Activated naive CD4-positive, alpha-beta T cell treated with anti-CD3 and anti-CD28 coated beads, Interleukin-2, amount 10 ng/mL, durations not matched to agents 7 days and 5 days (primary cell): Measurements from ENCODE around the gene OSGIN1.

Source experiments
- CTCF ChIA-PET: fragments of 350-600 bp; sonication (Branson Sonifier 250); formaldehyde crosslinking; loops from one replicate; lab custom pipeline; 2021; ENCODE audit warnings: antibody characterized with exemption; lab: Charles Lee
- DNase-seq: peaks from one replicate; pipeline ENCODE4 v3.0.0-alpha.2; 2020
- H3K27ac Mint-ChIP-seq: one replicate; pipeline ENCODE4 v1.8.0; 2021; ENCODE audit warnings: mild to moderate bottlenecking, moderate library complexity, mixed read lengths
- H3K27me3 Mint-ChIP-seq: one replicate; pipeline ENCODE4 v1.8.0; 2021; ENCODE audit warnings: mild to moderate bottlenecking, mixed read lengths
- H3K36me3 Mint-ChIP-seq: one replicate; pipeline ENCODE4 v1.8.0; 2021; ENCODE audit warnings: mixed read lengths
- H3K4me1 Mint-ChIP-seq: one replicate; pipeline ENCODE4 v1.8.0; 2021; ENCODE audit warnings: mixed read lengths
- H3K4me3 Mint-ChIP-seq: one replicate; pipeline ENCODE4 v1.8.0; 2021; ENCODE audit warnings: mild to moderate bottlenecking, moderate library complexity, mixed read lengths
- H3K9me3 Mint-ChIP-seq: one replicate; pipeline ENCODE4 v1.8.0; 2021; ENCODE audit warnings: mixed read lengths

Gene OSGIN1, protein sequence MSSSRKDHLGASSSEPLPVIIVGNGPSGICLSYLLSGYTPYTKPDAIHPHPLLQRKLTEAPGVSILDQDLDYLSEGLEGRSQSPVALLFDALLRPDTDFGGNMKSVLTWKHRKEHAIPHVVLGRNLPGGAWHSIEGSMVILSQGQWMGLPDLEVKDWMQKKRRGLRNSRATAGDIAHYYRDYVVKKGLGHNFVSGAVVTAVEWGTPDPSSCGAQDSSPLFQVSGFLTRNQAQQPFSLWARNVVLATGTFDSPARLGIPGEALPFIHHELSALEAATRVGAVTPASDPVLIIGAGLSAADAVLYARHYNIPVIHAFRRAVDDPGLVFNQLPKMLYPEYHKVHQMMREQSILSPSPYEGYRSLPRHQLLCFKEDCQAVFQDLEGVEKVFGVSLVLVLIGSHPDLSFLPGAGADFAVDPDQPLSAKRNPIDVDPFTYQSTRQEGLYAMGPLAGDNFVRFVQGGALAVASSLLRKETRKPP

DNA sequence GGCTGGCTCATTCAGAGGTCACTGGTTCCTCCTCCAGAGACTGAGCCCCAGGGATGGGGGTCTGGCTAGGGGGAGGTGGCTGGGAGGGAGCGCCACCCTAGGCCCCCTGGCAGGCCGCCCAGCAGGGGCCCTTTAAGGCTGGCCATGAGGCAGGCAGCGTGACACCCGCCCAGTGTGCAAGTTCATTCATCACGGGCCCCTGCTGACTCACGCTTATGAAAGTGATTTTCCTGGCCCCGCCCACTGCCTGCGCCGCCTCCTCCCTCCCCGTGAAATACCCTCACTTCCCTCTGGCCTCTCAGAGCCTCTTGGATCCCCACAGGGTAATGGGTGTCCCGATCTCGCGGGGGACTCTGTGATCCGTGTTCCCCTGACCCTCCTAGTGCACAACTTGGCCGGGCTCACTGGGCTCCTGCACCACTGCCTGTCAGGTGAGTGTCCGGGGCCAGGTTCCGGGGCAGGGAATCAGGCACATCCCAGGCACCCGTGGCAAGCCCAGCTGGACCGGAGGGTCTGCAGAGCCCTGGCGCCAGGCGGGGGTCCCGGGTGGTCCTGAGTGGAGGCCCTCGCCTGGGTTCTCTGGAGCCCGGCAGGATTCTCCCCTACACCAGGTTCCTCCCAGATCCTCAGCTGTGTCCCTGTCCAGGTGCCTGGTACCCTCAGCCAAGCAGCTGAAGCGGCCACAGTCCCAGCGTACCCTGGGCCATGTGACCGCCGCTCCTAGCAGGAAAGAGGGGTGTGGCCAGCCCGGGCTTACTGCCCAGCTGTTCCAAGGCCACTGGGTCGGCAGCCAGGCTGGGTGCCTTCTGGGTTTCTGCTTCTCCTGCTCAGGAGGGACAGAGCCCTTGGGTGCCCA, at the start of gene OSGIN1:
TSS of gene OSGIN1 (plus strand) at position 301 of the 856 bp plus-strand sequence. CDS start 4,432 bp downstream, outside the sequence.
- Mint-ChIP-seq H3K4me3 (peak within 1 kb of the TSS; percentile 67), H3K4me1 (peaks cover 20% of the 10 kb centered on the region), H3K27me3 (peaks cover 43% of the 10 kb centered on the region), H3K9me3 (peaks cover 5% of the 10 kb centered on the region), H3K36me3 (no peaks in the 10 kb centered on the region), H3K27ac (no peak within 1 kb of the TSS)
- DNase-seq = peak; percentile 85
- CTCF ChIA-PET = interaction anchor here (0.9 to 5.8 kb wide), 14 partner anchors 9 to 234 kb away, joined by 3 to 54 read pairs (median 4); partner anchors contain the start of gene TAF1C

DNA sequence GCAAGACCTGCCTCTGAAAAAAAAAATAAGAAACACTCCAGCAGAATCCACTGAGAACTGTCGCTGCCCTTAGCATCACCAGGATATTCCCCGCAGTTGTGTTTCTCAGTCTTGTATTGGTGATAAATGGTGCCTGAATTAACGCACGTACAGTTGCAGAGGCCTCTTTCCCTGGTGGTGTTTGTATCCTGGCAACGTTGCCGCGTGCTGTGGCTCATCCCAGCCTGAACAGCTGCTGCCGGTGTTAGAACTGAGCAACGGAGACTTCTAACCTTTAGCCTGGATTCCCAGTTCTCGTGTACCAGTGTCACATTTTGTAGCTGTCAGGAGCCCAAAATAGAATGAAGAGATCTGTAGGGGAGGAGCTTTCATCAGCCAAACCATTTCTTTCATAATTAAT, 49.3 kb upstream of the OSGIN1 start:
- peaks cover 5% of the 10 kb centered on the region for H3K36me3 Mint-ChIP-seq
- CTCF ChIA-PET = interaction anchor here (1.5 kb wide), 1 partner anchor 77 kb away, joined by 3 read pairs; no protein-coding TSS in a partner anchor
- no peak overlapping the region for H3K4me3 Mint-ChIP-seq
- H3K4me1 Mint-ChIP-seq = peaks cover 18% of the 10 kb centered on the region
- no peaks in the 10 kb centered on the region for H3K27me3 Mint-ChIP-seq
- H3K9me3 Mint-ChIP-seq = no peaks in the 10 kb centered on the region
- no peak overlapping the region for H3K27ac Mint-ChIP-seq
- no peak for DNase-seq

DNA sequence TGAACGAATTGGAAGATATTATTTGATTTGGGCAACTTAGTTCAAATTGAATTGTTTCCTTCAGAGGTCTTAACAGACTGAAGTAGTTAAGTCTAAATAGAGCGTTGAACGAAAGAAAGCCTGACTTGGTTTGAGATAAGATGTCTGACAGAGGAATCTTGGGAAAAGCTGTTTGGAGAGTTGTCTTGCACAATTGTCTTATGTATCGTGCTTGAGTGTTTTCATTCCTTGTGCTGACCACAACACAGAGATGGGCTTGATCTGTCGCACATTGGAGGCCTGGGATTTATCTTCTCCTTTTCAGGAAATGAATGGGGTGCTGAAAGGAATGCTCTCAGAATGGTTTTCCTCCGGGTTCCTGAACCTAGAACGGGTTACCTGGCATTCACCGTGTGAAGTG, 46.4 kb upstream of the OSGIN1 start:
- H3K4me1 Mint-ChIP-seq = peaks cover 3% of the 10 kb centered on the region
- no peak overlapping the region for H3K27ac Mint-ChIP-seq
- peaks cover 6% of the 10 kb centered on the region for H3K36me3 Mint-ChIP-seq
- no peaks in the 10 kb centered on the region for H3K9me3 Mint-ChIP-seq
- H3K4me3 Mint-ChIP-seq = no peak overlapping the region
- H3K27me3 Mint-ChIP-seq = no peaks in the 10 kb centered on the region
- DNase-seq = no peak
- CTCF ChIA-PET = interaction anchor here (0.6 kb wide), 1 partner anchor 105 kb away, joined by 3 read pairs; no protein-coding TSS in a partner anchor

DNA sequence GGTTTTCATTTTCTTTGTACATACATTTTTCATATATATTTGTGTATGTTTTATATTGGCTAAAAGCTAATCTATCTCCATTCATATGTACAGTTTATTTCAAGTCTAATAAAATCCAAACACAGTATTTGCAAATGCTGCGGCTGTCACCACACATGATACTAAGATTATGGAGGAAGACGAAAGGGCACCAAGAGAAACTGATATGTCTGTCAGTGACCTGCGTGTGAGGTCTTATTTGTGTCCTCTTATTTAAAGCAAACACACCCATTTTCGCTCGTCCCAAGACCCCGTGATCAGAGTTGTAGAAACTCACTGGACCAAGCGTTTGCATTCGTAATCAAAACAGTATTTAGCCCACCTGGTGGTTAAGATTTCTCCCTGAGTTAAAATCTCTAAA, 45.9 kb upstream of the OSGIN1 start:
- peaks cover 10% of the 10 kb centered on the region for H3K36me3 Mint-ChIP-seq
- no peak for DNase-seq
- H3K4me3 Mint-ChIP-seq = no peak overlapping the region
- H3K9me3 Mint-ChIP-seq = no peaks in the 10 kb centered on the region
- CTCF ChIA-PET = interaction anchor here (0.6 kb wide), 1 partner anchor 104 kb away, joined by 3 read pairs; no protein-coding TSS in a partner anchor
- no peaks in the 10 kb centered on the region for H3K27me3 Mint-ChIP-seq
- no peaks in the 10 kb centered on the region for H3K4me1 Mint-ChIP-seq
- no peak overlapping the region for H3K27ac Mint-ChIP-seq

DNA sequence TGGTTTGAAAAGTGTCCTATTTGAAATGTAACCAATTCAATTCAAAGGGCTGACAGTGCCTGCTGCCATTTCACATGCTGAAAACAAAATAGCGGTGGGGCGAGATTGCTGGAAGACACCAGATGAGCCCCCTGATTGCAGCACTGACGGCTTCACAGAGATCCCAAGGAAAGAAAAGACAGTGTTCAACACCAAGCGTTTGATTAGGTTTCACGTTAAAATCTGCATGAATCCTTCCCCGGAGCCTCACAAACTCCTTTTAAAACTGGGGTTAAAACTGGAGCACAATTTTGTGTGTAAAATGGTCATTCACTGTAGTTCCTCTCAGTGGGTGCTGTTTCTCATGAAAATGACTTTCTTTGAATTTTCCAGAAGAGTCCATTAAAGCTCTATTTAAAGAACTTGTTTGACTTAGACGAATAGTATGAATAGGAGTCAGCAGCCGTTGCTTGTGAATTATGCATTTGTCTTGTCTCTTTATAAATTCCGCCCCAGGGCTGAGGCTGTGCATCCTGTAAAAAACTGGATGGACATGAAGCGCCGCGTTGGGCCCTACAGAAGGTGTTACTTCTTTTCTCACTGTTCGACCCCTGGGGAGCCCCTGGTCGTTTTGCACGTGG, 45.3 kb upstream of the OSGIN1 start:
- Mint-ChIP-seq H3K36me3 (peaks cover 12% of the 10 kb centered on the region), H3K27me3 (no peaks in the 10 kb centered on the region), H3K27ac (no peak overlapping the region), H3K9me3 (no peaks in the 10 kb centered on the region), H3K4me3 (no peak overlapping the region), H3K4me1 (no peaks in the 10 kb centered on the region)
- DNase-seq = no peak
- CTCF ChIA-PET = no interaction called here

DNA sequence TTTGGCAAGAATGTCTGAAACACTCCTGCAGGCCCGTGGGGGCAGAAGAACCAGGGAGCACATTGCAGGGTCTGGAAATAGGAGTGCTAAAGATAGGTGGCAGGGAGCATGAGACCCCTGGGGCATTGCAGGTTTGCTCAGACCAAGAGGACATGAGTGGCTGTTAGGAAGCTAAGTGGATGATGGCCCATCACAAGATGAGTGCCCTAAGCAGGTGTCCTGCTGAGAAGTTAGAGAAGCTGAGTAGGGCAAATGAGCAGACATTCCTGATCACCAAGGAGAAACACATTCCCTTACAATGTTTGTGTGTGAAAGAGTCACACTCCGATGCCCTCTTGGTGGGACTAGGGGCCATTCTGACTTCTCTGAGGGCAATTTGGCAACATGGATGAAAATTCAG, 44.2 kb upstream of the OSGIN1 start:
- H3K36me3 Mint-ChIP-seq = peaks cover 17% of the 10 kb centered on the region
- no peak overlapping the region for H3K27ac Mint-ChIP-seq
- CTCF ChIA-PET = no interaction called here
- no peaks in the 10 kb centered on the region for H3K27me3 Mint-ChIP-seq
- H3K9me3 Mint-ChIP-seq = no peaks in the 10 kb centered on the region
- no peaks in the 10 kb centered on the region for H3K4me1 Mint-ChIP-seq
- no peak for DNase-seq
- no peak overlapping the region for H3K4me3 Mint-ChIP-seq

DNA sequence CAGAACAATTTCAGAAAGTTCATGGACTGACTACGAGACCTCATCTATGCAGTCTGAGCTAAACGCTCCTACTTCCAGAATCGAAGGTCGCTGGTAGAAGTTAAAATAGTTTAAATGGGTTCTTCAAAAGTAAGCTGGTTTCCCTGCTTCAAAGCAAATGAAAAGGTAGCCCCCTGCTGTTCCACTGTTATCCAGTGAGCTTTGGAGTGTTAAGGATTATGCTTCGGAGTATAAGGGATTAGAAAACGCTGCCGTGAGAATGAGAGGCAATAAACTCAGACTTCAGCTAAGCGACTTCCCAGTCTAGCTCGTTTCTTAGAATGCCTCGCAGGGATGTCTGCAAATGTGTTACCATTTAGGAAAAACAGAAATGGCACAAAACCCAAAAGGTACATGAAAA, 41.8 kb upstream of the OSGIN1 start:
- CTCF ChIA-PET = interaction anchor here (1.2 kb wide), 1 partner anchor 85 kb away, joined by 3 read pairs; no protein-coding TSS in a partner anchor
- Mint-ChIP-seq H3K27me3 (no peaks in the 10 kb centered on the region), H3K27ac (no peak overlapping the region), H3K9me3 (peaks cover 4% of the 10 kb centered on the region), H3K4me1 (no peaks in the 10 kb centered on the region), H3K36me3 (peaks cover 28% of the 10 kb centered on the region), H3K4me3 (no peak overlapping the region)
- DNase-seq = no peak

DNA sequence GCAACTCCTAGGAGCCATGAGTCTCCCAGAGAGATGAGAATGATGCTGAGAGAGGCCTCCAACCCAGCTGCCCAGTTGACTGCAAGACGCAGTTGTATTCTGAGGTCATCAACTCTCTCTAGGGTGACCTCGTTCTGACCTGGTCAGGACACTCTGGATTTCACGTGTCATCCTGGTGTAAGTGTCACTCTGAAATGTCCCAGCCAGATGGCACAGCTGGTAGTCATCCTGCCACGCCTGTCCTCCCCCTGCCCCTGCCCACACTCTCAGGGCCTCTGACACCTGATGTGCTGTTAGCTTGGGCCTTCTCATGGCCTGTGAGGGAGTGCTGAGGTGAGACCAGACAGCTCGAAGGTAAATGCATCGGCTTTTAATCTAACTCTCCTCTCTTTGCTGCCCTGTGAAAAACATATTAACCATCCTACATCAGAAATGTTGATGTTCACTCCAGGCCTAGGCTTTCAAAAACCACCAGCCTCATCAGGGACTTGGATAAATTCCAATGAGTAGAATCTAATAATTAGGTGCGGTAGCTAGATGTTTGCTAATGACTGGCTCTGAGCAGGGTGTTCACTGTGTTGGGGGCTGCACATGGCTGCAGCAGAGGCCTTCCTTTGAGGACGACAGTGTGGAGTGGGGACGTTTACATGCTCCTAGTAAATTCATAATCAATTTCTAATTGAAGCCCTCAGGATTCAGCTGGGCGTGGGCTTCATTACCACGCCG, 40.4 kb upstream of the OSGIN1 start:
- no peak overlapping the region for H3K4me3 Mint-ChIP-seq
- H3K27me3 Mint-ChIP-seq = no peaks in the 10 kb centered on the region
- peaks cover 38% of the 10 kb centered on the region for H3K36me3 Mint-ChIP-seq
- peaks cover 4% of the 10 kb centered on the region for H3K9me3 Mint-ChIP-seq
- CTCF ChIA-PET = interaction anchor here (0.8 to 1.3 kb wide), 3 partner anchors 13 to 15 kb away, joined by 3 read pairs; no protein-coding TSS in a partner anchor
- DNase-seq = no peak
- H3K4me1 Mint-ChIP-seq = no peaks in the 10 kb centered on the region
- no peak overlapping the region for H3K27ac Mint-ChIP-seq

DNA sequence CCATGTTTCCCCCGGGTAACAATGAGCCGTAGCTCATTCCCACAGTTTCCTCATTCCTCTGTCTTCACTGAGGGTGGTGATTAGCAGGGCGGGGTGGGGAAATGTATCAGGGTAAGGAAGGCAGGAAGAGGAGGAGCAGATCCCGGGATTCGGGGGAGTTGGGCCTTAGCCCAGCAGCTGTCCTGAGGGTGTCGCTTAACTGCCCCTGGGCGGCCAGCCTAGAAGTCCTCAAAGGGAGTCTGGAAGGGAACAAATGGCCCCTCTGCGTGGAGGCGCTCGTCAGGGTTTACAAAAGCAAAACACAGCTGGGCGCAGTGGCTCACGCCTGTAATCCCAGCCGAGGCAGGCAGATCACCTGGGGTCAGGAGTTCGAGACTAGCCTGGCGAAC, 39.8 kb upstream of the OSGIN1 start:
- H3K4me1 Mint-ChIP-seq = no peaks in the 10 kb centered on the region
- H3K9me3 Mint-ChIP-seq = peaks cover 4% of the 10 kb centered on the region
- no peaks in the 10 kb centered on the region for H3K27me3 Mint-ChIP-seq
- DNase-seq = no peak
- CTCF ChIA-PET = interaction anchor here (1.1 to 1.3 kb wide), 2 partner anchors 13 to 14 kb away, joined by 3 read pairs; no protein-coding TSS in a partner anchor
- no peak overlapping the region for H3K27ac Mint-ChIP-seq
- H3K4me3 Mint-ChIP-seq = no peak overlapping the region
- H3K36me3 Mint-ChIP-seq = peaks cover 44% of the 10 kb centered on the region

DNA sequence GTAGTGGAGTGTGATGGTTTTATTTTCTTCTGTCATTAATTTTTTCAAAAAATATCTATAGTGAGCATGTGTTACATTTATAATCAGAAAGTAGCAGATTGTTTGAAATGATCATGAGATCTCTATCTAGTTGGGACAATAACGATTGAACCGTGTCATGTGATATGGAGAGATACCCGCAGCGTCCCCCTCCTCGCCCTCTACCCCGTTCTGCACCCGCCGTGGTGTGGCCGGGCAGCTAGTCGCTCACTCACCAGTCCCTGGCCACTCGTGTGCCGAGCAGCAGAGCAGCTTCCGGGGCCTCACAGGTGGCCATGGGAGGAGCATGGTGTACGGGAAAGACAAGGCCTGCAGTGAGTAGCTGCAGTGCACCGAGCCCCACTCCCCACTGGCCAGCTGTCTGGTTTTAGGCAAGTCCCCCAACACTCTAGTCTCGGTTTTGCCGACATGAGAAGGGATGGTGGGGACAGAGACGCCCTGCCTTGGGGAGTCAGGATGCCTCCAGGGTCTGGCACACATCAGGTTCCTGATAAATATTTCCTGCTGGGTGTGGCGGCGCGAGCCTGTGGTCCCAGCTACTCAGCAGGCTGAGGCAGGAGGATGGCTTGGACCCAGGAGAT, 38.8 kb upstream of the OSGIN1 start:
- H3K27me3 Mint-ChIP-seq = no peaks in the 10 kb centered on the region
- H3K36me3 Mint-ChIP-seq = peaks cover 49% of the 10 kb centered on the region
- H3K4me3 Mint-ChIP-seq = no peak overlapping the region
- CTCF ChIA-PET = interaction anchor here (0.6 kb wide), 1 partner anchor 586 kb away, joined by 3 read pairs; no protein-coding TSS in a partner anchor
- H3K27ac Mint-ChIP-seq = no peak overlapping the region
- H3K9me3 Mint-ChIP-seq = peaks cover 4% of the 10 kb centered on the region
- H3K4me1 Mint-ChIP-seq = no peaks in the 10 kb centered on the region
- DNase-seq = no peak

DNA sequence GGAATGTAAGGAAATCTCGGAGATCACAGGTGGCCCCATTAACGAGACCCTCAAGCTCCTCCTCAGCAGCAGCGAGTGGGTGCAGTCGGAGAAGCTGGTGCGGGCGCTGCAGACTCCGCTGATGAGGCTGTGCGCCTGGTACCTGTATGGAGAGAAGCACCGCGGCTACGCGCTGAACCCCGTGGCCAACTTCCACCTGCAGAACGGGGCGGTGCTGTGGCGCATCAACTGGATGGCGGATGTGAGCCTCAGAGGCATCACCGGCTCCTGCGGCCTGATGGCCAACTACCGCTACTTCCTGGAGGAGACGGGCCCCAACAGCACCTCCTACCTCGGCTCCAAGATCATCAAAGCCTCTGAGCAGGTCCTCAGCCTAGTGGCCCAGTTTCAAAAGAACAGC, 38.0 kb upstream of the OSGIN1 start:
- CTCF ChIA-PET = no interaction called here

DNA sequence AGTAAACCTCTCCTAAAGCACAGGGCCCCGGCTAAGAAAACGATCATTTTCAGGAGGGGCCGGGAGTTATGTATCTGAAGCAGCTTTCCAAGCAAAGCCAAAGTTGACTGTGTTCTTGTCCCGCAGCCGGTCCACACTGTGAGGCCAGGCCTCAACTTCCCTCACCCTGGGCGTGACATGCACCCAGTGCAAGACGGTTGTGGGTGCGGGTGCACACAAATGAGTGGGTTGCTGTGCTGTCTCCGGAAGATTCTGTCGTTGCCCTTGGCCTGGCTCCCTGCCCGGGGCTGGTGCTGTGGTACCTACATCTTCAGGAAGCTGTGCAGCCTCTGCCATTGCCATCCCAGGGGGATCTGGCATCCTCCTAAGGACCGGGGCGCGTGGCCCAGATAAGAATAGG, 37.5 kb upstream of the OSGIN1 start:
- Mint-ChIP-seq H3K9me3 (peaks cover 4% of the 10 kb centered on the region), H3K4me1 (no peaks in the 10 kb centered on the region), H3K36me3 (peaks cover 53% of the 10 kb centered on the region), H3K27me3 (no peaks in the 10 kb centered on the region), H3K27ac (no peak overlapping the region), H3K4me3 (no peak overlapping the region)
- DNase-seq = no peak
- CTCF ChIA-PET = no interaction called here

More for the DNA sequence above, 38.0 kb upstream of the OSGIN1 start:
- Mint-ChIP-seq H3K27ac (no peak overlapping the region), H3K9me3 (peaks cover 4% of the 10 kb centered on the region), H3K4me1 (no peaks in the 10 kb centered on the region), H3K27me3 (no peaks in the 10 kb centered on the region), H3K36me3 (peaks cover 51% of the 10 kb centered on the region), H3K4me3 (no peak overlapping the region)
- no peak for DNase-seq
